GM12878 (cell line): ENCODE measurements around the gene SPPL2B.

Source experiments
- CEBPB ChIP-seq, 2 experiments: fragments of 150-350 bp in 1 of 2; IDR thresholded peaks; 2 replicates each; pipeline ENCODE4 v1.6.1; 2012 to 2014; ENCODE audit warnings: low read depth in 2 of 2, low read length in 2 of 2, borderline replicate concordance in 1 of 2, inconsistent platforms in 1 of 2
- CTCF ChIP-seq, 3 experiments: IDR thresholded peaks in 2 of 3; conservative IDR thresholded peaks in 1 of 3; 2 replicates each; pipeline ENCODE4 v1.5.1; 2011; ENCODE audit warnings: low read depth in 3 of 3, low read length in 3 of 3, mild to moderate bottlenecking in 3 of 3, control low read depth in 2 of 3, moderate library complexity in 2 of 3, inconsistent platforms in 1 of 3, mixed read lengths in 1 of 3; ENCODE audit not compliant: control insufficient read depth in 2 of 3, insufficient read depth in 1 of 3; ENCODE audit errors: extremely low read depth in 1 of 3
- EP300 ChIP-seq, 2 experiments: fragments of 150-350 bp in 1 of 2; IDR thresholded peaks; 2 replicates each; pipeline ENCODE4 v1.6.1; 2011 to 2012; ENCODE audit warnings: low read depth in 2 of 2, low read length in 2 of 2, borderline replicate concordance in 1 of 2, improper control_type of control experiment in 1 of 2, inconsistent platforms in 1 of 2; ENCODE audit not compliant: control insufficient read depth in 1 of 2
- ESRRA ChIP-seq: IDR thresholded peaks from 2 replicates; pipeline ENCODE4 v1.6.1; 2012; ENCODE audit warnings: mild to moderate bottlenecking, low read length, improper control_type of control experiment
- EZH2 ChIP-seq: IDR thresholded peaks from 2 replicates; pipeline ENCODE4 v1.6.1; 2012; ENCODE audit warnings: low read depth, mild to moderate bottlenecking, control low read depth, inconsistent platforms, low read length, borderline replicate concordance; ENCODE audit not compliant: control insufficient read depth
- FOXK2 ChIP-seq: fragments of 450-650 bp; IDR thresholded peaks from 2 replicates; pipeline ENCODE4 v1.6.1; 2017; ENCODE audit warnings: mild to moderate bottlenecking, moderate library complexity
- HDGF ChIP-seq: fragments of 450-650 bp; IDR thresholded peaks from 2 replicates; pipeline ENCODE4 v1.6.1; 2016; ENCODE audit warnings: antibody characterized with exemption
- JUND ChIP-seq: IDR thresholded peaks from 2 replicates; pipeline ENCODE4 v1.6.1; 2012; ENCODE audit warnings: low read depth, mild to moderate bottlenecking, low read length, improper control_type of control experiment, moderate library complexity
- POLR2A ChIP-seq: IDR thresholded peaks from 2 replicates; pipeline ENCODE4 v1.6.1; 2011; ENCODE audit warnings: low read depth, mild to moderate bottlenecking, low read length
- SREBF2 ChIP-seq: IDR thresholded peaks from 2 replicates; pipeline ENCODE4 v1.6.1; 2012; ENCODE audit warnings: mild to moderate bottlenecking, low read length
- TCF3 ChIP-seq: IDR thresholded peaks from 2 replicates; pipeline ENCODE4 v1.6.1; 2012; ENCODE audit warnings: low read depth, mild to moderate bottlenecking, low read length, borderline replicate concordance; ENCODE audit not compliant: insufficient read depth

- TF ChIP-seq EZH2 (no peak), FOXK2 (no peak), POLR2A (no peak), TCF3 (no peak), CTCF (IDR thresholded peaks at IDR 0.05 in 2 of 3, conservative IDR thresholded peaks at IDR 0.05 in 1 of 3; ENCODE audit: control insufficient read depth in 2 of 3, extremely low read depth in 1 of 3, insufficient read depth in 1 of 3, low read depth in 3 of 3, low read length in 3 of 3) (no peak), SREBF2 (no peak), EP300 (IDR thresholded peaks at IDR 0.05; ENCODE audit: borderline replicate concordance in 1 of 2, control insufficient read depth in 1 of 2, low read depth in 2 of 2, low read length in 2 of 2) (no peak), CEBPB (IDR thresholded peaks at IDR 0.05; ENCODE audit: borderline replicate concordance in 1 of 2, low read depth in 2 of 2, low read length in 2 of 2) (no peak), JUND (no peak), HDGF (no peak), ESRRA (no peak)
These were observed 6.8 kb upstream of the SPPL2B start for GRCh38 chr19:2321565-2322283.
